HEK293T (cell line): ENCODE data around the gene IGSF21.

Source experiments
- ARNT ChIP-seq: fragments of 450-650 bp; IDR thresholded peaks from 2 replicates; pipeline ENCODE4 v1.6.1; 2017; ENCODE audit warnings: mild to moderate bottlenecking
- BHLHE40 ChIP-seq: fragments of 450-650 bp; IDR thresholded peaks from 2 replicates; pipeline ENCODE4 v1.6.1; 2016; ENCODE audit warnings: mild to moderate bottlenecking, moderate library complexity, borderline replicate concordance
- ELF4 ChIP-seq: fragments of 450-650 bp; IDR thresholded peaks from 2 replicates; pipeline ENCODE4 v1.6.1; 2017; ENCODE audit warnings: antibody characterized with exemption
- FOXK2 ChIP-seq: fragments of 450-650 bp; IDR thresholded peaks from 2 replicates; pipeline ENCODE4 v1.6.1; 2016; ENCODE audit warnings: mild to moderate bottlenecking
- L3MBTL2 ChIP-seq: fragments of 450-650 bp; conservative IDR thresholded peaks from 2 replicates; pipeline ENCODE4 v1.6.1; 2016; ENCODE audit warnings: mild to moderate bottlenecking
- LEF1 ChIP-seq: fragments of 450-650 bp; IDR thresholded peaks from 2 replicates; pipeline ENCODE4 v1.6.1; 2017; ENCODE audit warnings: mild to moderate bottlenecking, borderline replicate concordance
- NFRKB ChIP-seq: fragments of 450-650 bp; IDR thresholded peaks from 2 replicates; pipeline ENCODE4 v1.6.1; 2016; ENCODE audit warnings: mild to moderate bottlenecking, moderate library complexity
- SP1 ChIP-seq: fragments of 450-650 bp; IDR thresholded peaks from 2 replicates; pipeline ENCODE4 v1.6.1; 2017
- SUZ12 ChIP-seq: fragments of 450-650 bp; IDR thresholded peaks from 2 replicates; pipeline ENCODE4 v1.6.1; 2016; ENCODE audit warnings: mild to moderate bottlenecking
- TARDBP ChIP-seq: fragments of 450-650 bp; IDR thresholded peaks from 2 replicates; pipeline ENCODE4 v1.6.1; 2016

- TF ChIP-seq LEF1, result no peak
- no peak for TF ChIP-seq L3MBTL2
- no peak for TF ChIP-seq SP1
- no peak for TF ChIP-seq FOXK2
- TF ChIP-seq ELF4, result no peak
- TF ChIP-seq SUZ12, result no peak
- TF ChIP-seq TARDBP, result no peak
- TF ChIP-seq NFRKB, result no peak
- TF ChIP-seq BHLHE40, result no peak
- TF ChIP-seq ARNT, result no peak
Measured at GRCh38 chr1:18347559-18347958, 240.0 kb downstream of the IGSF21 start.
